Adipose tissue (tissue), 3 donors: ENCODE measurements around the gene SNRNP40. TPM values are rescaled to one million over a fixed set of nuclear protein-coding genes. Genes with fewer than 3 reads are reported as not detected.

Experiments
- H3K27ac ChIP-seq: one replicate; pipeline ENCODE4 v1.5.1; 2013; ENCODE audit warnings: low read depth, low read length
- WGBS, 3 donors: extraction: QIAGEN DNeasy Blood & Tissue Kit; methylation state at CpG; one replicate each; pipeline ENCODE4 v1.1.7; 2013; 5-methylcytosine and 5-hydroxymethylcytosine counted together
- polyA plus RNA-seq, 3 donors: library from polyadenylated mRNA; stranded (reverse); fragments of 200-250 nt; gene quantifications; one replicate each; pipeline ENCODE4 v1.2.3, GENCODE V29; 2013
- donor health status: healthy with polysubstance abuse.
- donor health status: Bipolar disorder and iron deficiency.
- donor health status: healthy.

SNRNP40 gene
- 10 to 100 TPM in 2 of 3 donors, 1 to 10 TPM in 1; 9.2 to 29.1 (median 21.4) TPM for polyA plus RNA-seq

- H3K27ac ChIP-seq = peak within 1 kb of the TSS; percentile 62
- 0 to 1% (median 0%) methylated on average over 53 of the region's 53 CpGs for WGBS, 3 donors
Measured at GRCh38 chr1:31296486-31297276, at the start of gene SNRNP40, which contains the start of gene ZCCHC17. Gene SNRNP40, minus strand, starts transcription at chr1:31296788. Its CDS starts 37 bp downstream, at chr1:31296751. Gene ZCCHC17, plus strand, starts transcription at chr1:31297032. Its CDS starts 13,067 bp downstream, at chr1:31310099.

- 88 to 97% (median 93%) methylated on average over 2 of the region's 2 CpGs for WGBS, 3 donors
- H3K27ac ChIP-seq = no peak overlapping the region
Measured at GRCh38 chr1:31345635-31346034, 49.0 kb upstream of the SNRNP40 start.

GRCh38 chr1:31344503-31344902, 47.9 kb upstream of the SNRNP40 start:
- 0 to 97% (median 35%) methylated on average over 1 of the region's 1 CpG for WGBS, 3 donors
- H3K27ac ChIP-seq = no peak overlapping the region

GRCh38 chr1:31336687-31337467, 40.3 kb upstream of the SNRNP40 start:
- WGBS, 3 donors = 79 to 82% (median 80%) methylated on average over 10 of the region's 10 CpGs
- no peak overlapping the region for H3K27ac ChIP-seq

- H3K27ac ChIP-seq = no peak overlapping the region
Measured at GRCh38 chr1:31335007-31335406, 38.4 kb upstream of the SNRNP40 start.

- WGBS, 3 donors = 78 to 88% (median 82%) methylated on average over 3 of the region's 3 CpGs
Measured at GRCh38 chr1:31327381-31327780, 30.8 kb upstream of the SNRNP40 start.

GRCh38 chr1:31326461-31326860, 29.9 kb upstream of the SNRNP40 start:
- no peak overlapping the region for H3K27ac ChIP-seq
- WGBS, 3 donors = 96 to 100% (median 97%) methylated on average over 1 of the region's 1 CpG

More at GRCh38 chr1:31327381-31327780, 30.8 kb upstream of the SNRNP40 start:
- H3K27ac ChIP-seq = no peak overlapping the region

GRCh38 chr1:31324992-31325391, 28.4 kb upstream of the SNRNP40 start:
- WGBS, 3 donors = 94 to 96% (median 96%) methylated on average over 3 of the region's 3 CpGs
- H3K27ac ChIP-seq = no peak overlapping the region

- no peak overlapping the region for H3K27ac ChIP-seq
- 98 to 100% (median 98%) methylated on average over 4 of the region's 4 CpGs for WGBS, 3 donors
Measured at GRCh38 chr1:31324093-31324492, 27.5 kb upstream of the SNRNP40 start.

- 57 to 91% (median 87%) methylated on average over 1 of the region's 1 CpG for WGBS, 3 donors
- no peak overlapping the region for H3K27ac ChIP-seq
Measured at GRCh38 chr1:31318146-31318545, 21.6 kb upstream of the SNRNP40 start.

GRCh38 chr1:31315902-31316301, 19.3 kb upstream of the SNRNP40 start:
- H3K27ac ChIP-seq = no peak overlapping the region
- 92 to 97% (median 96%) methylated on average over 3 of the region's 3 CpGs for WGBS, 3 donors

GRCh38 chr1:31310198-31310597, 13.6 kb upstream of the SNRNP40 start:
- no peak overlapping the region for H3K27ac ChIP-seq
- 76 to 91% (median 90%) methylated on average over 4 of the region's 4 CpGs for WGBS, 3 donors

- 0 to 43% (median 34%) methylated on average over 1 of the region's 1 CpG for WGBS, 3 donors
- H3K27ac ChIP-seq = no peak overlapping the region
Measured at GRCh38 chr1:31308036-31308435, 11.4 kb upstream of the SNRNP40 start.

- H3K27ac ChIP-seq = no peak overlapping the region
- 81 to 91% (median 88%) methylated on average over 3 of the region's 3 CpGs for WGBS, 3 donors
Measured at GRCh38 chr1:31306278-31306677, 9.7 kb upstream of the SNRNP40 start.

GRCh38 chr1:31302709-31303441, 6.3 kb upstream of the SNRNP40 start:
- H3K27ac ChIP-seq = no peak overlapping the region
- WGBS, 3 donors = 72 to 82% (median 78%) methylated on average over 7 of the region's 7 CpGs

GRCh38 chr1:31300193-31300592, 3.6 kb upstream of the SNRNP40 start:
- no peak overlapping the region for H3K27ac ChIP-seq
- 56 to 97% (median 74%) methylated on average over 3 of the region's 3 CpGs for WGBS, 3 donors

- no peak overlapping the region for H3K27ac ChIP-seq
- 93 to 96% (median 93%) methylated on average over 1 of the region's 1 CpG for WGBS, 3 donors
Measured at GRCh38 chr1:31299365-31299764, 2.8 kb upstream of the SNRNP40 start.

GRCh38 chr1:31297277-31298247, 974 bp upstream of the SNRNP40 start:
- H3K27ac ChIP-seq = peak overlapping the region; percentile 40
- 3 to 4% (median 4%) methylated on average over 23 of the region's 23 CpGs for WGBS, 3 donors
